Heart right ventricle (tissue), 16 donors: ENCODE data around the gene GPRIN3. TPM values are rescaled to one million over a fixed set of nuclear protein-coding genes. Genes with fewer than 3 reads are reported as not detected.
A peak's percentile ranks its signal among the peaks of the same experiment; 100 is the strongest.

ENCODE experiments used
- ATAC-seq, 8 donors: fragments of 200-7000 bp; cut with Tn5 transposase; one replicate each; pipeline ENCODE4 v1.9.1; 2020; ENCODE audit warnings: mild to moderate bottlenecking in 8 of 8, moderate library complexity in 8 of 8, moderate number of reproducible peaks in 1 of 8
- DNase-seq, 2 donors: peaks; one replicate each; pipeline ENCODE4 v3.0.0-alpha.2; 2020
- H3K27ac ChIP-seq, 10 donors: fragments of 200-600 bp; sonication (generic) in 2 of 10; one replicate each; pipeline versions ENCODE4 v1.5.0 to v1.8.0; 2020 to 2022; ENCODE audit warnings: mild to moderate bottlenecking in 3 of 10
- H3K27me3 ChIP-seq, 7 donors: fragments of 200-600 bp; one replicate each; pipeline ENCODE4 v1.8.0; 2021 to 2022; ENCODE audit warnings: mild to moderate bottlenecking in 2 of 7
- H3K36me3 ChIP-seq, 9 donors: fragments of 200-600 bp; sonication (generic) in 1 of 9; one replicate each; pipeline versions ENCODE4 v1.5.0 to v1.8.0; 2020 to 2022; ENCODE audit warnings: mild to moderate bottlenecking in 2 of 9
- H3K4me1 ChIP-seq, 9 donors: fragments of 200-600 bp; sonication (generic) in 1 of 9; one replicate each; pipeline versions ENCODE4 v1.5.0 to v1.8.0; 2020 to 2022; ENCODE audit warnings: mild to moderate bottlenecking in 4 of 9
- H3K4me3 ChIP-seq, 10 donors: fragments of 200-600 bp; sonication (generic) in 2 of 10; one replicate each; pipeline versions ENCODE4 v1.5.0 to v1.8.0; 2020 to 2022; ENCODE audit warnings: mild to moderate bottlenecking in 7 of 10, moderate library complexity in 2 of 10
- H3K9me3 ChIP-seq, 11 donors: fragments of 200-600 bp in 10 of 11; sonication (generic) in 2 of 11; one replicate each; pipeline versions ENCODE4 v1.5.0 to v1.8.0; 2013 to 2022; ENCODE audit warnings: mild to moderate bottlenecking in 2 of 11, control low read depth in 1 of 11, moderate library complexity in 1 of 11
- WGBS, 2 donors: extraction: QIAGEN DNeasy Blood & Tissue Kit; methylation state at CpG; one replicate each; pipeline ENCODE4 v1.1.7; 2013; ENCODE audit warnings: inconsistent platforms in 1 of 2; 5-methylcytosine and 5-hydroxymethylcytosine counted together
- intact Hi-C, 10 donors: fragments of 100-400 bp; cut with DNase I; formaldehyde crosslinking; loops; one replicate each; pipeline versions ENCODE4 v1.11.1 to v1.14.2; 2022
- long read RNA-seq, 3 donors: library from polyadenylated mRNA; unstranded; transcript quantifications; one replicate each; pipeline ENCODE4 v2.0.0, GENCODE V29; 2020 to 2021
- polyA plus RNA-seq, 2 donors: library from polyadenylated mRNA; stranded (reverse); fragments of 200-250 nt; gene quantifications; one replicate each; pipeline ENCODE4 v1.2.3, GENCODE V29; 2013
- total RNA-seq, 10 donors: library from RNA; stranded (reverse); fragmentation: NEBNext Ultra II Directional in 3 of 10; extraction: Animal tissue kit (Norgen Biotek cat#: 25700) in 3 of 10; gene quantifications; one replicate each; pipeline versions ENCODE4 v1.2.1 to v1.2.4, GENCODE V29; 2021 to 2023
- TF ChIP-seq, protein P1 (sequence below), 9 donors: fragments of 200-600 bp; sonication (generic) in 2 of 9; IDR thresholded peaks; one replicate each; pipeline versions ENCODE4 v1.5.0 to v1.8.0; 2021 to 2022; ENCODE audit warnings: antibody characterized with exemption in 9 of 9, mild to moderate bottlenecking in 5 of 9, moderate library complexity in 1 of 9
- donor health status: Arrhythmogenic right ventricular cardiomyopathy.
- donor health status: ischemic (EF 13 %, LVEDD 7.1; RV severe dilation, severe dysfunction).
- donor health status: healthy with polysubstance abuse.
- donor health status: DM: no; HTN: yes; CAD: no.
- donor health status: DM: no; HTN: no; CAD: no.
- donor health status: ischemic (EF 25% LVEDD 6.9; RV normal size, moderate dysfunction).
- donor health status: ischemic (EF 25% LVEDD 5.7; RV mildly dilated, moderate dysfunction).
- donor health status: healthy.
- donor health status: DM: yes; HTN: yes; CAD: no.
- donor health status: Ischemic cardiomyopathy.
- donor health status: ischemic (EF 35%, LVEDD 5.7; RV mildly dilated, moderate dysfunction).
- donor health status: nonischemic (EF 11% LVEDD 7.7; RV severe dilation, severe dysfunction).
- donor health status: DM: yes; HTN: yes; CAD: no.
- donor health status: PGD.
- donor health status: ischemic (EF 29% LVEDD 5.4; RV normal size, mild dysfunction).
- donor health status: nonischemic (EF 23%, LVEDD 6.1; RV moderate dilation, normal function).

The GPRIN3 gene
- total RNA-seq: 10 to 100 TPM in 4 of 10 donors, 1 to 10 TPM in 6; 4.3 to 12.2 (median 9.8) TPM
- 1 to 10 TPM; 1.7 to 3.0 TPM for polyA plus RNA-seq
- long read RNA-seq, donor 1, full-length matches to known transcripts: 4 of 6 reads
- long read RNA-seq, donor 1, partial matches to known transcripts: 0 of 6 reads
- long read RNA-seq, donor 1, other reads (novel, unspliced or antisense): 2 of 6 reads
- long read RNA-seq, donor 2, full-length matches to known transcripts: 12 of 19 reads
- long read RNA-seq, donor 2, partial matches to known transcripts: 0 of 19 reads
- long read RNA-seq, donor 2, other reads (novel, unspliced or antisense): 7 of 19 reads
- long read RNA-seq, donor 3, full-length matches to known transcripts: 6 of 7 reads
- long read RNA-seq, donor 3, partial matches to known transcripts: 0 of 7 reads
- long read RNA-seq, donor 3, other reads (novel, unspliced or antisense): 1 of 7 reads

DNA sequence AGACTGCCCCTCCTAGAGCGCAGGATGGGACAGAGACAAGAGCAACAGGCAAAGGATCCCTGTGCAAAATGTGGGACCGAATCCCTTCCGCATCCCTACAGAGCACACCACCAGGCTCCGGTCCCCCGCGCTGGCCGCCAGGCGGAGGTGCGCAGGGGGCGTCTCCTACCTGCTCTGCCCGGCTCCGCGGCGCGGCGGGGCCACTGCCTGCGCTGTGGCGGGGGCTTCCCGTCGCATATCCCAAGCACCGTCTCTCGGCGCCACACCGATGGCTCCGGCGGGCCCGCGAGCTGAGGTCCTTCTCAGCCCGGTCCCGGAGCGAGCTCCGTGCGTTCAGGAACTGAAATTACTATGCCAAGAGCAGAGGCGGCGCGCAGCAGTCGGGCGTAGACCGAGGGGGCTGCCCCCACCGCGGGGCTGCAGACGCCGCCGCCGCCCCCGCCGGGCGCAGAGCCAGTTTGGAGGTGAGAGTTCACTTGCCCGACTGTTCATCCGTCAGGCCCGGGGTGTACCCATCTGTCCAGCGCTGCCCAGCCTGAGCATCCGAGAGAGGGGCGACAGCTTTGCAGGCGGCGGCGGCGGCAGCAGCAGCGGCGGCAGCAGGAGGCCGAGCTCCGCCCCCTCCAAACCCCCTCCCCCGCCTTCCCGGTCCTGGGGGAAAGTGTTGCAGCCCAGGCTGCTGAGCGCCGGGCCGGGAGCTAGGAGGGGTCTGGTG lies at the start of gene GPRIN3:
Gene GPRIN3, minus strand, starts transcription at position 355 of the 715 bp plus-strand sequence. CDS start 57,690 bp downstream, outside the sequence.
- H3K4me1 ChIP-seq: peaks cover 0 to 46% (median 12%) of the 10 kb centered on the region in 9 donors
- 0 to 1% methylated on average over 65 to 67 of the region's 67 CpGs for WGBS, 2 donors
- intact Hi-C loops: loop anchor here in 6 of 10 donors (5.0 to 10.0 kb wide), 5 partner anchors 63 to 127 kb away; no protein-coding TSS in a partner anchor
- H3K27ac ChIP-seq: peak within 1 kb of the TSS; percentile 25 to 93 (median 79)
- TF ChIP-seq, protein P1, sequence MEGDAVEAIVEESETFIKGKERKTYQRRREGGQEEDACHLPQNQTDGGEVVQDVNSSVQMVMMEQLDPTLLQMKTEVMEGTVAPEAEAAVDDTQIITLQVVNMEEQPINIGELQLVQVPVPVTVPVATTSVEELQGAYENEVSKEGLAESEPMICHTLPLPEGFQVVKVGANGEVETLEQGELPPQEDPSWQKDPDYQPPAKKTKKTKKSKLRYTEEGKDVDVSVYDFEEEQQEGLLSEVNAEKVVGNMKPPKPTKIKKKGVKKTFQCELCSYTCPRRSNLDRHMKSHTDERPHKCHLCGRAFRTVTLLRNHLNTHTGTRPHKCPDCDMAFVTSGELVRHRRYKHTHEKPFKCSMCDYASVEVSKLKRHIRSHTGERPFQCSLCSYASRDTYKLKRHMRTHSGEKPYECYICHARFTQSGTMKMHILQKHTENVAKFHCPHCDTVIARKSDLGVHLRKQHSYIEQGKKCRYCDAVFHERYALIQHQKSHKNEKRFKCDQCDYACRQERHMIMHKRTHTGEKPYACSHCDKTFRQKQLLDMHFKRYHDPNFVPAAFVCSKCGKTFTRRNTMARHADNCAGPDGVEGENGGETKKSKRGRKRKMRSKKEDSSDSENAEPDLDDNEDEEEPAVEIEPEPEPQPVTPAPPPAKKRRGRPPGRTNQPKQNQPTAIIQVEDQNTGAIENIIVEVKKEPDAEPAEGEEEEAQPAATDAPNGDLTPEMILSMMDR (IDR thresholded peaks at IDR 0.05): no peak
- peak within 1 kb of the TSS; percentile 34 to 87 (median 77) for H3K4me3 ChIP-seq
- H3K27me3 ChIP-seq: peaks cover 0 to 7% (median 0%) of the 10 kb centered on the region in 7 donors
- no peaks in the 10 kb centered on the region for H3K36me3 ChIP-seq
- DNase-seq (peak; percentile 62 to 73), ATAC-seq (peak; percentile 59 to 87 (median 75))
- no peaks in the 10 kb centered on the region for H3K9me3 ChIP-seq

DNA sequence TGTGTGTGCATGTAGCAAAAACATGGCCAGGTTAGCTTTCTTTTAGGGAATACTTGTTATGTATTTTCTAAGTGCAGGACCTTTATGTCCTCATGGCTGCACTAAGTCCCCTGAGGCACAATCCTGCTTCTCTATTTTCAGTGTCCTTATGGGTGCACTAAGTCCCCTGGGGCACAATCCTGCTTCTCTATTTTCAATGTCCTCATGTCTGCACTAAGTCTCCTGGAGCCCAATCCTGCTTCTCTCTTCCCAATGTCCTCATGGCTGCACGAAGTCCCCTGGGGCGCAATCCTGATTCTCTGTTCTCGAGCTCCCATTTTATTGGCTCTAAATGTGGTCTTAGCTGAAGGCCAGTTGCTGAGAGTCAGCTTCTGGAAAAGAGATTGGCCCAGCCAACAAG lies 49.7 kb upstream of the GPRIN3 start:
- ATAC-seq (no peak), DNase-seq (peak in 1 of 2 donors; percentile 6)
- 82 to 93% methylated on average over 3 of the region's 3 CpGs for WGBS, 2 donors
- H3K4me3 ChIP-seq: no peak overlapping the region
- no peaks in the 10 kb centered on the region for H3K9me3 ChIP-seq
- H3K36me3 ChIP-seq: no peaks in the 10 kb centered on the region
- H3K4me1 ChIP-seq: no peaks in the 10 kb centered on the region
- TF ChIP-seq, protein P1 (IDR thresholded peaks at IDR 0.05): no peak
- no peak overlapping the region for H3K27ac ChIP-seq
- intact Hi-C loops: no loop called here
- H3K27me3 ChIP-seq: no peaks in the 10 kb centered on the region

DNA sequence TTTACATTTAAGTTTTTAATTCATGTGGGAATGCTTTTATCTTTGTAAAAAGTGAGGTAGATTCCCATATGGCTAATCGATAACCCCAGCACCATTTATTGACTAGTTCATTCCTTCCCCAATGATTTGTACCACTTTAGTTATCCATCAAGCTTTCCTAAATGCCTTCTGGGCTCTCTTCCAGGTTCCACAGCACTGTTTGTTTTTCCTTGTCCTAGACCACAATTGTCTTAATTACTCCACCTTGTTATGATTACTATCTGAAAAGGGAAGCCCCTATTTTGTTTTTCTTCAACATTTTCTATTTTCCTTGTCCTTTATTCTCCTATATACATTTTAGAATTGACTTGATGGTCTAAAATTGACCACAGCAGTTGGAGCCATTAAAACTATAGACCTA lies 48.5 kb upstream of the GPRIN3 start:
- Histone ChIP-seq H3K4me1 (no peaks in the 10 kb centered on the region), H3K36me3 (no peaks in the 10 kb centered on the region), H3K27me3 (peaks cover 0 to 3% (median 0%) of the 10 kb centered on the region in 7 donors), H3K9me3 (peaks cover 0 to 3% (median 0%) of the 10 kb centered on the region in 11 donors), H3K4me3 (no peak overlapping the region), H3K27ac (no peak overlapping the region)
- 82 to 84% methylated on average over 1 of the region's 1 CpG for WGBS, 2 donors
- ATAC-seq: no peak
- TF ChIP-seq, protein P1 (IDR thresholded peaks at IDR 0.05): no peak
- DNase-seq: no peak
- intact Hi-C loops: no loop called here

DNA sequence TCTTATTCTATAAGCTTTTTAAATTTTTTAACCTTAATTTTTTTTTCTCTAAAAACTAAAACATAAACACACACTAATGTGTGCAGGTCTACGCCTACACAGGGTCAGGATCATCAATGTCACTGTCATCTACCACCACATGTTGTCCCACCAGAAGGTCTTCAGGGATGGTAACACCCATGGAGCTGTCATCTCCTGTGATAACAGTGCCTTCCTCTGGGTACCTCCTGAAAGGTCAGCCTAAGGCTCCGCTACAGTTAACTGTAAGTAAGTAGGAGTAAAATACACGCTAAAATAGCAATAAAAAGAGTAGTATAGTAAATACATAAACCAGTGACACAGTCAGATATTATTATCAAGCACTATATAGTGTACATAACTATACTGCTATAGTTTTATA lies 45.9 kb upstream of the GPRIN3 start:
- 92 to 96% methylated on average over 3 of the region's 3 CpGs for WGBS, 2 donors
- DNase-seq (no peak), ATAC-seq (no peak)
- no peaks in the 10 kb centered on the region for H3K36me3 ChIP-seq
- H3K27ac ChIP-seq: no peak overlapping the region
- H3K4me1 ChIP-seq: no peaks in the 10 kb centered on the region
- peaks cover 0 to 13% (median 0%) of the 10 kb centered on the region in 11 donors for H3K9me3 ChIP-seq
- peaks cover 0 to 3% (median 0%) of the 10 kb centered on the region in 7 donors for H3K27me3 ChIP-seq
- no peak overlapping the region for H3K4me3 ChIP-seq
- TF ChIP-seq, protein P1 (IDR thresholded peaks at IDR 0.05): no peak
- intact Hi-C loops: no loop called here
